ENCODE measurements around the gene KCNQ1. TPM values are rescaled to one million over a fixed set of nuclear protein-coding genes. Genes with fewer than 3 reads are reported as not detected.
A peak's percentile ranks its signal among the peaks of the same experiment; 100 is the strongest.

Gene KCNQ1
- total and polyA plus RNA-seq, 2 donors (not counting 1 experiment from before 2014, with no cell fraction given): 21.5 to 28.8 TPM

DNA sequence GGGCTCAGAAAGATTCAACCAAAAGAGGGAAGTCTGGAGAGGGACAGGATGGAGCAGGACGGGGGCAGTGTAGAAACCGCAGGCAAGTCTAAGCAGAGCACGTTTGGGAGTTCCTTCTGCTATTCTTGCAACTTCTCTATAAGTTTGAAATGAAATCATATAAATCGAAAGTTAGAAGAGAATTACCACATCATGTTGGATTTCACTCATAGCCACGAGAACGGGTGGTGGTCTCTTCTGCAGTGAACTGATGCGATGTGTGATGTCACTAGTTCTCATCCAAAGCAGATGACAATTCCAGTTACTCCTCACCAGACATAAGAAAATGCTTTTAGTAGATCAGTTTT, 36.0 kb downstream of the KCNQ1 start:
- Histone ChIP-seq H3K27ac (ENCODE audit: low read length in 2 of 2) (peak overlapping the region in 1 of 2 donors; percentile 10), H3K4me1 (ENCODE audit: control insufficient read depth in 2 of 2, insufficient read depth in 2 of 2, low read length in 2 of 2) (peaks cover 12% of the 10 kb centered on the region in 2 donors), H3K4me2 (replicated peaks; ENCODE audit: low read depth, low read length, poor library complexity, severe bottlenecking) (peak overlapping the region; percentile 62), H3K36me3 (replicated peaks in 1 of 2; ENCODE audit: control extremely low read depth in 1 of 2, control insufficient read depth in 1 of 2, extremely low read depth in 1 of 2, insufficient read depth in 2 of 2, low read length in 1 of 2) (peaks cover 0 to 2% of the 10 kb centered on the region in 2 experiments), H3K79me2 (ENCODE audit: control insufficient read depth, insufficient read depth, low read length) (peaks cover 15% of the 10 kb centered on the region), H2AFZ (ENCODE audit: insufficient read depth, low read depth, low read length, poor library complexity, severe bottlenecking) (no peak overlapping the region), H3K27me3 (replicated peaks in 1 of 4; ENCODE audit: control extremely low read depth in 1 of 4, control insufficient read depth in 3 of 4, insufficient read depth in 4 of 4, low read length in 3 of 4) (no peaks in the 10 kb centered on the region), H3K9me3 (ENCODE audit: control extremely low read depth in 1 of 3, control insufficient read depth in 2 of 3, insufficient read depth in 1 of 3, low read length in 2 of 3) (peaks cover 4 to 28% (median 15%) of the 10 kb centered on the region in 3 donors), H4K20me1 (ENCODE audit: control insufficient read depth, insufficient read depth, low read length, poor library complexity, severe bottlenecking) (peaks cover 24% of the 10 kb centered on the region), H3K4me3 (ENCODE audit: control extremely low read depth in 1 of 5, extremely low read depth in 1 of 5, insufficient read depth in 1 of 5, low read depth in 2 of 5, low read length in 4 of 5) (peak overlapping the region in 3 of 5 experiments; percentile 7 to 44 (median 23)), H3K9ac (ENCODE audit: low read length) (peak overlapping the region; percentile 51)
- ATAC-seq (ENCODE audit: low read depth): peak; percentile 61
- Mint-ChIP-seq H3K27ac (peak overlapping the region; percentile 46), H3K27me3 (no peaks in the 10 kb centered on the region), H3K4me1 (peaks cover 31% of the 10 kb centered on the region), H3K9me3 (ENCODE audit: insufficient read depth) (peaks cover 6% of the 10 kb centered on the region), H3K4me3 (peak overlapping the region; percentile 73)
- ChIA-PET POLR2A (interaction anchor here (0.6 kb wide), 1 partner anchor 81 kb away, joined by 9 read pairs; the partner anchor contains the start of gene TSSC4), CTCF (no interaction called here)
- no peak for DNase-seq
- TF ChIP-seq, protein P1, sequence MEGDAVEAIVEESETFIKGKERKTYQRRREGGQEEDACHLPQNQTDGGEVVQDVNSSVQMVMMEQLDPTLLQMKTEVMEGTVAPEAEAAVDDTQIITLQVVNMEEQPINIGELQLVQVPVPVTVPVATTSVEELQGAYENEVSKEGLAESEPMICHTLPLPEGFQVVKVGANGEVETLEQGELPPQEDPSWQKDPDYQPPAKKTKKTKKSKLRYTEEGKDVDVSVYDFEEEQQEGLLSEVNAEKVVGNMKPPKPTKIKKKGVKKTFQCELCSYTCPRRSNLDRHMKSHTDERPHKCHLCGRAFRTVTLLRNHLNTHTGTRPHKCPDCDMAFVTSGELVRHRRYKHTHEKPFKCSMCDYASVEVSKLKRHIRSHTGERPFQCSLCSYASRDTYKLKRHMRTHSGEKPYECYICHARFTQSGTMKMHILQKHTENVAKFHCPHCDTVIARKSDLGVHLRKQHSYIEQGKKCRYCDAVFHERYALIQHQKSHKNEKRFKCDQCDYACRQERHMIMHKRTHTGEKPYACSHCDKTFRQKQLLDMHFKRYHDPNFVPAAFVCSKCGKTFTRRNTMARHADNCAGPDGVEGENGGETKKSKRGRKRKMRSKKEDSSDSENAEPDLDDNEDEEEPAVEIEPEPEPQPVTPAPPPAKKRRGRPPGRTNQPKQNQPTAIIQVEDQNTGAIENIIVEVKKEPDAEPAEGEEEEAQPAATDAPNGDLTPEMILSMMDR (IDR thresholded peaks at IDR 0.05): no peak
- TF ChIP-seq EZH2 (IDR thresholded peaks at IDR 0.05; ENCODE audit: borderline replicate concordance, insufficient read depth, low read depth, low read length, poor library complexity, severe bottlenecking): no peak
- 0% methylated on average over 1 of the region's 7 CpGs for WGBS (ENCODE audit: insufficient coverage)
- intact Hi-C loops (cut with micrococcal nuclease): no loop called here

DNA sequence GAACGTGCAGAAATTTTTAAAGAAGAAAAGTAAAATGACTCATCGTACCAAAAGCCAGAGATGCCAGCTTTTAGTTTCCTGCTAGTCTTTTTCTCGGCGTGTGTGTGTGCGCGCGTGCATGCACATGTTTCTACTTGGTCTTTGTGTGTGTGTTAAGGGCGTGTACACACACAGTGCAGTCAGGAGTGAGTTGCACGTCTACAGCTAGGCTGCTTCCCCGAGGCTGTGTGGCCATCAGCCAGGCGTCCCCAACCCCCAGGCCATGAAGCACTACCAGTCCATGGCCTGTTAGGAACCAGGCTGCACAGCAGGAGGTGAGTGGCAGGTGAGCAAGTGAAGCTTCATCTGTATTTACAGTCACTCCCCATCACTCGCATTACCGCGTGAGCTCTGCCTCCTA, 36.4 kb downstream of the KCNQ1 start:
- Histone ChIP-seq H3K4me2 (replicated peaks; ENCODE audit: low read depth, low read length, poor library complexity, severe bottlenecking) (peak overlapping the region; percentile 62), H3K9ac (ENCODE audit: low read length) (peak overlapping the region; percentile 51), H3K27ac (ENCODE audit: low read length in 2 of 2) (peak overlapping the region in 1 of 2 donors; percentile 10), H3K4me3 (ENCODE audit: control extremely low read depth in 1 of 5, extremely low read depth in 1 of 5, insufficient read depth in 1 of 5, low read depth in 2 of 5, low read length in 4 of 5) (peak overlapping the region in 1 of 5 experiments; percentile 23), H4K20me1 (ENCODE audit: control insufficient read depth, insufficient read depth, low read length, poor library complexity, severe bottlenecking) (peaks cover 24% of the 10 kb centered on the region), H2AFZ (ENCODE audit: insufficient read depth, low read depth, low read length, poor library complexity, severe bottlenecking) (no peak overlapping the region), H3K27me3 (replicated peaks in 1 of 4; ENCODE audit: control extremely low read depth in 1 of 4, control insufficient read depth in 3 of 4, insufficient read depth in 4 of 4, low read length in 3 of 4) (no peaks in the 10 kb centered on the region), H3K79me2 (ENCODE audit: control insufficient read depth, insufficient read depth, low read length) (peaks cover 15% of the 10 kb centered on the region), H3K4me1 (ENCODE audit: control insufficient read depth in 2 of 2, insufficient read depth in 2 of 2, low read length in 2 of 2) (peaks cover 12% of the 10 kb centered on the region in 2 donors), H3K36me3 (replicated peaks in 1 of 2; ENCODE audit: control extremely low read depth in 1 of 2, control insufficient read depth in 1 of 2, extremely low read depth in 1 of 2, insufficient read depth in 2 of 2, low read length in 1 of 2) (peaks cover 0 to 2% of the 10 kb centered on the region in 2 experiments), H3K9me3 (ENCODE audit: control extremely low read depth in 1 of 3, control insufficient read depth in 2 of 3, insufficient read depth in 1 of 3, low read length in 2 of 3) (peaks cover 5 to 28% (median 15%) of the 10 kb centered on the region in 3 donors)
- WGBS (ENCODE audit: insufficient coverage): 33% methylated on average over 13 of the region's 14 CpGs
- ChIA-PET POLR2A (interaction anchor here (0.6 kb wide), 1 partner anchor 81 kb away, joined by 9 read pairs; the partner anchor contains the start of gene TSSC4), CTCF (interaction anchor here (0.9 kb wide), 1 partner anchor 60 kb away, joined by 3 read pairs; no protein-coding TSS in a partner anchor)
- H3K27ac Mint-ChIP-seq: peak overlapping the region; percentile 46
- DNase-seq (no peak), ATAC-seq (ENCODE audit: low read depth) (no peak)
- peak overlapping the region; percentile 73 for H3K4me3 Mint-ChIP-seq
- no peak for TF ChIP-seq EZH2 (IDR thresholded peaks at IDR 0.05; ENCODE audit: borderline replicate concordance, insufficient read depth, low read depth, low read length, poor library complexity, severe bottlenecking)
- TF ChIP-seq, protein P1 (IDR thresholded peaks at IDR 0.05): no peak
- intact Hi-C loops (cut with micrococcal nuclease): no loop called here
- no peaks in the 10 kb centered on the region for H3K27me3 Mint-ChIP-seq
- H3K9me3 Mint-ChIP-seq (ENCODE audit: insufficient read depth): peaks cover 6% of the 10 kb centered on the region
- H3K4me1 Mint-ChIP-seq: peaks cover 31% of the 10 kb centered on the region

Data from B cell (primary cell).